NCI-H460 (cell line): ENCODE data around the gene RPS19BP1. TPM values are rescaled to one million over a fixed set of nuclear protein-coding genes. Genes with fewer than 3 reads are reported as not detected.

Experiments
- DNase-seq: peaks from one replicate; pipeline ENCODE4 v3.0.0-alpha.2; 2016; ENCODE audit warnings: low read depth; ENCODE audit errors: extremely low read depth
- total RNA-seq: library from RNA; depleted of rRNA; stranded (reverse); fragments of >200 nt; shearing (Covaris generic); gene quantifications from 2 replicates; pipeline ENCODE4 v1.2.3, GENCODE V29; 2014

The RPS19BP1 gene
- total RNA-seq, 1 experiment from 2014 or later = 80.2 TPM

DNA sequence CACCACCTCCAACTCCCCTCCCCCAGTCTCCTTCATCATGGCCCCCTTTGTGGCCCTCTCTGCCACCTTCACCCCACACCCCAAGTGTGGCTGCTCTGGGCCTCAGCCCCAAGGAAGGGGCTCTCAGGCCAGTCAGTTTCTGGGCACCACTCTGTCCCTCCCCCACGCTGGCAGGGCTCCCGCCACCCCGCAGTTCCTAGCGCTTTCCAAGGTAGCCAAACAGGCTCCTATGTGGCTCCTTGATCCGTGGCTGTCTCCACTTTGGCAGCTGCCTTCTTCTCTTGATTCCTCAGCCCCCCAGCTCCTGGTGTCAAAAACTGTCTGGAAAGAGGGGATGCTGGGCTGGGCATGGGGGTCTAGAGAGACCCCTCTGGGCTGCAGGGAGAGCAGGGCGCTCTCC is 27.6 kb upstream of the RPS19BP1 start:
- no peak for DNase-seq

DNA sequence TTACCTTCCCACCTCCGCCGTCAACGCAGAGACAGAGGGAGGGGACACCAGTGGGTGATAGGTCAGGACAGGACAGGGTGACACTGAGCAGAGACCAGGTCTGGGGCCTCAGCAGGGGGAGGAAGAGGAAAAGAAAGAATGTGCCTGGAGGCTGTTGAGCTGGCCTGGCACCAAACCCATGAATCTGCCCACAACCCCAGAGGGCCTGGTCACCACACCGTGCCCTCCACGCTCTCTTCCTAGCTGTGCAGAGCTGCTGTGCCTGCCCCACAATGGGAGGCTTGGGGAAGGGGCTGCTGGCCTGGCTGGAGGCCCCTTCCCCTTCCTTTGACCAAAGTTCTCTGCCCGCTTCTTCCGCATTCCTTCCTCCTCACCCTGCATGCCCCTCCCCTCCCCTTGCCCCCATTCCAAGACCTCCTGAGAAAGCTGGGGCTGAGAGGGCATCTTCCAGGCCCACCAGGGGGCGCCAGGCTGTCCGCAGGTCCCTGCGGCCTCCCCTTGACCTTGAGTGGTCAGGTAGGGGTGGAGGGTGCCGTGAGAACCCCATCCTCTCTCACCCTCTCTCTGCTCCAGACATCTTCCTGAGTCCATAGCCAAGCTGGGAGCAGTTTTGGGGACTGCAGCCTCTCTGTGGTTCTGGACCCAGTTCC is 27.0 kb upstream of the RPS19BP1 start:
- no peak for DNase-seq

DNA sequence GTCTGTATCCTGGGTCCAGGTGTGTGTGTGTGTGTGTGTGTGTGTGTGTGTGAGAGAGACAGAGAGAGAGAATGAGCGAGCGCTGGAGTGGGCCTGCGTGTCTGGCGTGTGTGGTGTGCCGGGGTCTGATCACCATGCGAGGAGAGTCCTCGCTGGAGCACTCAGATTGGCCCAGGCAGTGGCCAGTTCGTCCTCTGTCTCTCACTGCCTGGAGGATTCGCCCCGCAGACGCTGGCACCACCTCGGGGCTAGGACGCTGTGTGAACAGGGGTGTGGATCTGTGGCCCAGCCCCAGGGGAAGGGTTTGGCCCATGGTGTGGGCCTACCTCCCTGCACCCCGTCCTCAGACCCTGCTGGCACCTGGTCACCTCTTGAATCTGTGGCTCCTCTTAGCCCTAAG is 26.4 kb upstream of the RPS19BP1 start:
- no peak for DNase-seq

GRCh38 chr22:39558254-39558727 is 25.7 kb upstream of the RPS19BP1 start:
- no peak for DNase-seq

DNA sequence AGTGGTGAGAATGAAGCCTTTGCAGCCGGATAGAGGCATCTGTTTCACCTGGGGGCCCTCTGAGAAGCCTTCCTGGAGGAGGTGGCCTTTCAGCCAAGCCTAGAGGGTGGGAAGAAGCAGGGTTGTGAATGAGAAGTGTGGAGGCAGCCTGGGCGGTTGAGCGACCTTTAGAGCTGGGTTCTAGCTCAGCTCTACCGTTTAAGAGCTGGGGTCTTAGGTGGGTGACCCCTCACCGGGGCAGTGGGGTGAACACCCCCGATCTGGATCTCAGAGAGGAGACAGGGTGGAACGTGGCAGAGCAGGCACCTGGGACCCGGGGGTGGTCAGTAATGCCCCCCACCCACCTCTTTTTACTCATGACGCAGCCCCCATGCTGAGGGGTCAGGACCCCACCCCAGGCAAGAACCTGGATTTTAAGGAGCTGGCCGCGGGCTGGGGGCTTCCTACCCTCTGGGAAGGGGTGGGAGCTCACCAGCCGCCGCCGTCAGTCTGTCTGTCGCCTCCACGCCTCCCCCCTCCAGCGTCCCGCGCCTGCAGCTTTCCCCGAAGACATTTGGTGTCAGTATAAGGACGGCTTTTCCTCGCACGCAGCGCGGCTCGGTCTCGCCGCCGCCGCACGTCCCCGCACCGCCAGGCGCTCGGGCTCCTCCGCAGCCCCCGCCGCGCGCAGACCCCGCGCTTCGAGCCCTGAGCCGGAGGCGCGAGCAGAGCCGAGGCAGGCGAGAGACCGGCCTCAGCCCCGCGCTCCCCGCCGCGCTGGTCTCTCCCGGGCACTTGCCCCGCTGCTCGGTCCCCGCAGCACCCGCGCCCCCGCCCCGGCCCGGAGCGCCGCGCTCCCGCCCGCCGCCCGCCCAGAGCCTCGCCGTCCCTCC is 24.7 kb upstream of the RPS19BP1 start:
- DNase-seq = no peak

GRCh38 chr22:39554151-39554550 is 21.6 kb upstream of the RPS19BP1 start:
- no peak for DNase-seq

DNA sequence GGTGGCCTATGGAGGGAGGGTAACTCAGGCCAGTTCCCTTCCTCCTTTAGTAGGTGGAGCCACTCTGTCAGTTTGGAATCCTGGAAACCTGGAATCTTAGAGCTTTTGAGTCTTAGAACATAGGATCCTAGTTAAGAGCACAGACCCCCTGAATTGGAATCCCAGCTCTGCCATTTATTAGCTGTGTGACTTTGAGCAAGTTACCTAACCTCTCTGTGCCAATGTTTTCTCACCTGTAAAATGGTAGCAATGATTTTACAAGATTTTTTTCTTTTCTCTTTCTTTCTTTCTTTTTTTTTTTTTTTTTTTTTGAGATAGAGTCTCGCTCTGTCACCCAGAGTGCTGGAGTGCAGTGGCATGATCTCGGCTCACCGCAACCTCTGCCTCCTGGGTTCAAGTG is 20.9 kb upstream of the RPS19BP1 start:
- DNase-seq = no peak

DNA sequence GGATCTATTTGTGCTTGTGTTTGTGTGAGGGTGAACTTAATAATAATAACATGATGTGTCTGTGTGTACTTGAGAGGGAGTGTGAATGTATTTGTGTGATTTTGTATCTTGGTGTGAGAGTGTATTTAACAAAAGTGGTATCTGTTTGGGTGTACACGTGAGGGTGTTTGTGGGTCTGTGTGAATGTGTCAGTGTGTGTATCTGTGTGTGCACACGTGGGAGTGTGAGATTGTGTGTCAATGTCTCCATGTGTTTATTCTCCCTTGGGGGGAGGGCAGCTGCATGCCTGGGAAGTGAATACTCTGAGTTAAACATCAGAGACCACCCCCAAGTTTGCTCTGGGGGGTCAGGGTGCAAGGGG is 15.0 kb upstream of the RPS19BP1 start:
- DNase-seq = no peak

DNA sequence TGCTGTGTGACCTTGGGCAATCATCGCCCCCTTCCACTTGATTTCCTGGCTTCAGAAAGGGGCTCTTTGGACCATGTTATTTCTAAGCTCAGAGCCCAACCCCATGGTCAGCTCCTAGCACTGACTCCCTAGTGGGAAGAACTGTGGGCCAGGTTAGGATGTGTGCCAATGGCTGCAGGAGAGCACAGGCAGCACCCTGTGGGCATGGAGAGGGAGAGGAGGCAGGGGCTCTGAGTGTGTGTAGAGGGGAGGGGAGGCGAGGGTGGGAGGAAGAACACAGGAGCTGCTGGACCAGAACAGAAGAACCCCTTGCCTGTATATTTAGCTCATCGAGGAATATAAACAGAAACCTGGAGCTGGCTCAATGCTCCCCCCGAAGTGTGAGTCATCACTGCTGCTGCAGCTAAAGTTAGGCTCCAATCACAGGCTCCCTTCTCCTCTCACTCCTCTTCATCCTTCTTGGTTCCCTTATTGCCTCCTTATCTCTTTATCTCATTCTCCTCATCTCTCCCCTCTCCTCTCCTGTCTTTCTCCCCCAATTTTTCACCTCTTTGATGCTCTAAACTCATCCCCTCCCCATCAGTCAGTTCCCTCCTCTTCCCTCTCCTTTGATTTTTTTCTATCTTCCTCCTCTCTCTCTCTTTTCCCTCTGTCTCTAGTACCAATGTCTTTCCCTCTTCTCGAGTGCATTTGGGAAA is 14.5 kb upstream of the RPS19BP1 start:
- DNase-seq = no peak

GRCh38 chr22:39545386-39546365 is 13.1 kb upstream of the RPS19BP1 start:
- DNase-seq = peak; percentile 40

DNA sequence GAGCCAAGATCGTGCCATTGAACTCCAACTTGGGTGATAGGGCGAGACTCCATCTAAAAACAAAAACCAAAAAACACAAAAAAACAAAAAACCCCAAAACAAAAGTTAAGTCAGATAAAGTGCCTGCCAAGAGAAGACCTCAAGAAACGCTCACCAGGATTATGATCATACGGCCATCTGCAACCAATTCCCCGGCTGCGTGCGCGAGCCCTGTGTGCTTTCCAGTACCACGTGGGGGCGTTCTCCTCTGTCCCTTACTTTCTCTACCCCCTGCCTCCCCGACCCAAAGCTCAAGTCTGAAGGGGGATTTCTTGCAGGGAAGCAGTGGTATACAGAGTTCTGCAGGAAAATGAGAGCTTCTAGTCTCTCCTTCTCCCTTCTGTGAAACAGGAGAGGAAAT is 10.5 kb upstream of the RPS19BP1 start:
- DNase-seq = no peak

- no peak for DNase-seq
Observed at GRCh38 chr22:39537975-39538374, 5.4 kb upstream of the RPS19BP1 start.

DNA sequence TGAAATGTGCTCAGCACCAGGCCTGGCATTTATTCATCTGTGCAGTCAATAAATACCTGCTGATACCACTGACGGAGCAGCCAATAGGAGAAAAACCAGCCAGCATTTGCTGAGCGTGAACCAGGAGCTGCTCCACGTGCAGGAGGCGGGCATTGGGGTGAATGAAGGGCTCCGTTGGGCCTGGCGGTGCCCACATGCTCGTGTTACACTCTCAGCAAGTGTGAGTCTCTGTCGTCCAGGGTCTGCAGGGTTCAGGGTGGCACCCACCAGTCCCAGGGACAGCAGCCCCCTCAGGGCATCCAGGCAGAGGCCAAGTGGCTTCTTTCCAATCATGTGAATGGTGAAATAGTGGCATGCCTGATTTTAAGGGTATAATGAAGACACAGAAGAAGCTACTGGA is 4.2 kb upstream of the RPS19BP1 start:
- no peak for DNase-seq

DNA sequence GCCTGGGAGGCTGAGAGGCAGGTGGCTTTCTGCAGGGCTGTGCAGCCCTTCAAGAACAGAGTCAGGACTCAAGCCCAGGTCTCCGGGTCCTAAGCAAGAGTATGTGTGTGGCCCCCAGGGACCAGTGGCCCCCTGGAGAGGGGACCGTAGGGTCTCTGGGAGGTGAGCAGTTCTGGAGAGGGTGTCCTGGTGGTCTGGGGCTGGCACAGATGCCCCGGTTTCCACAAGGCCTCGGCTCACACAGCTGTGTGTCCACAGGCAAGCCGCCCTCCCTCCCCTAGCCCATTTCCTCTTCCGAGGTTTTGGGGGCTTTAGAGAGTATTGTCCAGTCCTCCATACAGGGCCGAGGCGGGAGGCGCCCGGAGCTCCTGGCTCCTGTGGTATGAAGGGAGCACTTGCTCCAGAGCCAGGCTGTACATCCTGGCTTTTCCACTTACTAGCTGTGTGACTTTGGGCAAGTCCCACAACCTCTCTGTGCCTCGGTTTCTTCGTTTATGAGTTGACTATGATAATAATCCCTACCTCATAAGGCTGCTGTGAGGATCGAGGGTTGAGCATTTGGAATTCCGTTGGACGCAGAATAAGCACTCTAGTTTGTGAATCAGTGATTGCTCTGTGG is 3.4 kb upstream of the RPS19BP1 start:
- DNase-seq = no peak

GRCh38 chr22:39535357-39535725 is 2.8 kb upstream of the RPS19BP1 start:
- no peak for DNase-seq

DNA sequence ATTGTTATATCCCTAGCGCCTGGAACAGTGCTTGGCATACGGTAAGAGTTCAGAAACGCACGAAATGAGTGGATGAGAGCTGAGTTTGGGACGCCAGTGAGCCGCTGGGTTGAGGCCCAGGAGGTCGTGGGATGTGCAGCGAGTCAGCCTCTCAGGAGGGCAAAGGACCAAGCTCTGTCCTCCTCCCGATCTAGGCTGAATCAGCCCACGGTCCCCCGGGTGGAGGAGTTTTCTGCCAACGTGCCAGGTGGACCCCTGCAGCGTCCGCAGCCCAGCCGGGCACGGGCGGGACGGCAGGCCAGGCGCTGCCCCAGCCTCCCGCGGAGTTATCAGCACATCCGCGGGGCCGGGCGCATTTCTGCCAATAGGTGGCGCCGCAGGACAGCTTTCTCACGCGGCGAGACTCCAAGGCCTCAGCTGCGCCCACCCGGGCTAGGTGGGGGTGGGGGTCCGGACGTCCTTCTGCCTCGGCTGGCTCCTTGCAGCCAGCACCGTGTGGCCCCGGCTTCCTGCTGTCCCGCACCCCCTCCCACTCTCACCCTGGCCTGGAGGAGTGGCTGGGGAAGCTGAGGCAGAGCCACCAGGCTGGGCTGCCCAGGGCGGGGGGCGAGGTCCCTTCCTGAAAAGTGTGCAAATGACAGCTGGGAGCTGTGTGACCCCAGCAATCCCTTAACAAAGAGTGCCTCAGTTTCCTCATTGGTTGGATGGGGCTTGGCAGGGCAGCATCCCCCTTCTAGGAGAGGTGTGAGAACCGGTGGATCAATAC is 2.2 kb upstream of the RPS19BP1 start:
- DNase-seq = peak; percentile 41

GRCh38 chr22:39534092-39534506 is 1.6 kb upstream of the RPS19BP1 start:
- no peak for DNase-seq

DNA sequence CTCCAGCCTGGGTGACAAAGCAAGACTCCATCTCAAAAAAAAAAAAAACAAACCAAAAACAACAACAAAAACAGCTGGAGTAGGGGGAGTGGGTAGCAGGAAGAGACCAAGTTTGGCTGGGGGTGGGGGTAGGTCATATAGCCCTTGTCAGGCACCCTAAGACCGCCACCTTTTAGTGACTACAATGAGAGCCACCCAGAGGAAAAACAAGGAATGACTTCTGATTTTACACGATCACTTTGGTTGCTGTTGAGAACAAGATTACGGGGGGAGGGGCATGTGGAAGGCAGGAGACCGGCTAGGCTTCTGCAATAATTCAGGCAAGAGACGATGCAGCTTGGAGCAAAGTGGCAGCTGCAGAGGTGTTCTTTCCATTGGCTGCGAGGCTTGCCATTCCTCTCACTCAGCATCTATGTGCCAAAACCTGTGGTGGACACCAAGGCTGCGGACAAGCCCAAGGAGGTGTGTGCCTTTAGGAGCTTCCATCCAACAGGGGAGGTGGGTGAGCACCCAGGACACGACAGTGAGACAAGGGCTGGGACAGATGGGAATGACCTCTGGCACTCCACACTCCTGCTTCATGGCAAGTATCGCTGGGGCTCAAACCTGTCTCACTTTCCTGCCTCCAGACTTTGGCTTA is 1.7 kb downstream of the RPS19BP1 start:
- no peak for DNase-seq

GRCh38 chr22:39530116-39530515 is 2.4 kb downstream of the RPS19BP1 start:
- DNase-seq = no peak
